ENCODE data around the gene DNAI2.
A peak's percentile ranks its signal among the peaks of the same experiment; 100 is the strongest.

Gene DNAI2

GRCh38 chr17:74358697-74359096 is 84.7 kb downstream of the DNAI2 start:
- DNase-seq, result no peak
- peaks cover 5% of the 10 kb centered on the region for H3K4me1 Mint-ChIP-seq (ENCODE audit: low read depth)
- H3K36me3 Mint-ChIP-seq (ENCODE audit: low read depth), result no peaks in the 10 kb centered on the region
- H3K9me3 Mint-ChIP-seq, result no peaks in the 10 kb centered on the region
- H3K4me3 Mint-ChIP-seq, result no peak overlapping the region
- no peak overlapping the region for H3K27ac Mint-ChIP-seq
- H3K27me3 Mint-ChIP-seq, result peaks cover 75% of the 10 kb centered on the region

- H3K36me3 Mint-ChIP-seq (ENCODE audit: low read depth), result no peaks in the 10 kb centered on the region
- DNase-seq, result no peak
- peaks cover 63% of the 10 kb centered on the region for H3K27me3 Mint-ChIP-seq
- H3K9me3 Mint-ChIP-seq, result no peaks in the 10 kb centered on the region
- no peak overlapping the region for H3K4me3 Mint-ChIP-seq
- H3K4me1 Mint-ChIP-seq (ENCODE audit: low read depth), result peaks cover 2% of the 10 kb centered on the region
- no peak overlapping the region for H3K27ac Mint-ChIP-seq
Measured at GRCh38 chr17:74359916-74360315, 85.9 kb downstream of the DNAI2 start.

- DNase-seq, result no peak
- H3K4me1 Mint-ChIP-seq (ENCODE audit: low read depth), result peaks cover 2% of the 10 kb centered on the region
- no peak overlapping the region for H3K27ac Mint-ChIP-seq
- H3K36me3 Mint-ChIP-seq (ENCODE audit: low read depth), result no peaks in the 10 kb centered on the region
- H3K27me3 Mint-ChIP-seq, result peaks cover 53% of the 10 kb centered on the region
- H3K9me3 Mint-ChIP-seq, result no peaks in the 10 kb centered on the region
- no peak overlapping the region for H3K4me3 Mint-ChIP-seq
Measured at GRCh38 chr17:74360899-74361229, 86.8 kb downstream of the DNAI2 start.

GRCh38 chr17:74361230-74362068 is 87.4 kb downstream of the DNAI2 start, which contains the start of gene BTBD17:
BTBD17 (minus strand) TSS chr17:74361868; CDS start chr17:74361819, 49 bp downstream.
- DNase-seq, result peak; percentile 55
- H3K4me1 Mint-ChIP-seq (ENCODE audit: low read depth), result peaks cover 2% of the 10 kb centered on the region
- no peak within 1 kb of the TSS for H3K4me3 Mint-ChIP-seq
- H3K9me3 Mint-ChIP-seq, result no peaks in the 10 kb centered on the region
- no peak within 1 kb of the TSS for H3K27ac Mint-ChIP-seq
- H3K27me3 Mint-ChIP-seq, result peaks cover 47% of the 10 kb centered on the region
- H3K36me3 Mint-ChIP-seq (ENCODE audit: low read depth), result no peaks in the 10 kb centered on the region

GRCh38 chr17:74362069-74362405 is 88.0 kb downstream of the DNAI2 start:
- H3K4me1 Mint-ChIP-seq (ENCODE audit: low read depth), result peaks cover 2% of the 10 kb centered on the region
- peaks cover 44% of the 10 kb centered on the region for H3K27me3 Mint-ChIP-seq
- DNase-seq, result no peak
- H3K4me3 Mint-ChIP-seq, result no peak overlapping the region
- no peaks in the 10 kb centered on the region for H3K9me3 Mint-ChIP-seq
- no peaks in the 10 kb centered on the region for H3K36me3 Mint-ChIP-seq (ENCODE audit: low read depth)
- no peak overlapping the region for H3K27ac Mint-ChIP-seq

- Mint-ChIP-seq H3K27me3 (peaks cover 38% of the 10 kb centered on the region), H3K4me1 (ENCODE audit: low read depth) (no peaks in the 10 kb centered on the region), H3K4me3 (no peak overlapping the region), H3K27ac (no peak overlapping the region), H3K9me3 (no peaks in the 10 kb centered on the region), H3K36me3 (ENCODE audit: low read depth) (no peaks in the 10 kb centered on the region)
- no peak for DNase-seq
Measured at GRCh38 chr17:74362810-74363498, 88.9 kb downstream of the DNAI2 start.
